NCI-H345 treated with DMSO at 0.1 percent for 48 hours (cell line): ENCODE results near the gene SREBF1.

Experiments used
- DNase-seq: peaks from one replicate; lab custom pipeline; 2025; ENCODE audit not compliant: unreplicated experiment; lab: John Stamatoyannopoulos, UW

SREBF1 gene

GRCh38 chr17:17783116-17783824, 53.5 kb downstream of the SREBF1 start:
- DNase-seq, result peak; percentile 26

GRCh38 chr17:17782523-17783115, 54.2 kb downstream of the SREBF1 start:
- DNase-seq, result no peak

- DNase-seq, result peak; percentile 42
These were observed 54.9 kb downstream of the SREBF1 start for GRCh38 chr17:17781591-17782496.

GRCh38 chr17:17780922-17781590, 55.7 kb downstream of the SREBF1 start:
- DNase-seq, result no peak

GRCh38 chr17:17779015-17779611, 57.7 kb downstream of the SREBF1 start:
- DNase-seq, result no peak

GRCh38 chr17:17778308-17779014, 58.3 kb downstream of the SREBF1 start:
- DNase-seq, result no peak

GRCh38 chr17:17776889-17777288, 59.9 kb downstream of the SREBF1 start:
- DNase-seq, result no peak

GRCh38 chr17:17774009-17774881, 62.5 kb downstream of the SREBF1 start:
- DNase-seq, result no peak

GRCh38 chr17:17772231-17772630, 64.6 kb downstream of the SREBF1 start:
- DNase-seq, result no peak

GRCh38 chr17:17771498-17772201, 65.1 kb downstream of the SREBF1 start:
- no peak for DNase-seq

GRCh38 chr17:17770632-17771044, 66.1 kb downstream of the SREBF1 start:
- DNase-seq, result no peak

GRCh38 chr17:17769869-17770631, 66.7 kb downstream of the SREBF1 start:
- DNase-seq, result no peak

- no peak for DNase-seq
These were observed 68.2 kb downstream of the SREBF1 start for GRCh38 chr17:17768424-17769088.

- no peak for DNase-seq
These were observed 68.8 kb downstream of the SREBF1 start for GRCh38 chr17:17767887-17768418.

GRCh38 chr17:17767154-17767869, 69.5 kb downstream of the SREBF1 start:
- DNase-seq, result no peak

- no peak for DNase-seq
These were observed 70.1 kb downstream of the SREBF1 start for GRCh38 chr17:17766744-17767120.
